ENCODE data around the gene GNG14.
A peak's percentile ranks its signal among the peaks of the same experiment; 100 is the strongest.
"Not testable (repeated sequence)": the region's sequence is repeated elsewhere in the genome, so short reads cannot be mapped to it uniquely, and the experiment has no call there.

The GNG14 gene

GRCh38 chr19:12725612-12726011 is 37.8 kb downstream of the GNG14 start:
- DNase-seq, result not testable (repeated sequence)

- no peak for DNase-seq
These were observed 39.2 kb downstream of the GNG14 start for GRCh38 chr19:12726988-12727316.

GRCh38 chr19:12727745-12728433 is 40.1 kb downstream of the GNG14 start:
- DNase-seq, result no peak

- DNase-seq, result no peak
These were observed 42.3 kb downstream of the GNG14 start for GRCh38 chr19:12730064-12730463.

GRCh38 chr19:12731337-12731736 is 43.5 kb downstream of the GNG14 start:
- no peak for DNase-seq

GRCh38 chr19:12733369-12734214 is 45.8 kb downstream of the GNG14 start:
- peak in 3 of 5 donors; percentile 26 to 60 (median 42) for DNase-seq

- DNase-seq, result peak; percentile 52 to 93 (median 69)
These were observed 49.4 kb downstream of the GNG14 start, which contains the start of gene GET3 for GRCh38 chr19:12736995-12737834. TSS of gene GET3 (plus strand) at chr19:12737497. CDS start at chr19:12737506, 9 bp downstream.

- DNase-seq, result no peak
These were observed 50.1 kb downstream of the GNG14 start for GRCh38 chr19:12737835-12738351.
